ENCODE data around the gene ANKFY1.
"Not testable (repeated sequence)": the region's sequence is repeated elsewhere in the genome, so short reads cannot be mapped to it uniquely, and the experiment has no call there.

The ANKFY1 gene

DNA sequence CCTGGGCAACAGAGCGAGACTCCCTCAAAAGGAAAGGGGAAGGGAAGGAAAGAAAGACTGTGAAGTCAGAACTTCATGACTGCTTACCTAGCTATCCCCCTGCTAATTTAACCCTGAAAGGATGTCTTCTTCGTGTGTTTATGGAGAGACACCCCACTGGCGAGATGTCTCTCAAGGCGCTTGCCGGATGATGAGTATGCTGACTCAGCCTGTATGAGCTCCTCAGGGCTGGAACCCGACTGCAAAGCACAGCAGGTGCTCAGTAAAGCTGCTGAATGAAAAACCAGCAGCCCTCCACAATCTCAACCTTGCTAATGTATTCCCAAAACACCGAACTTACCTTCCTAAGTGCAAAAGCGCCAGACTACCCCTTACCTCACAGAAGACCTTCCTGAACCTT is 2.3 kb downstream of the ANKFY1 start:
- no peak for DNase-seq (ENCODE audit: low read depth)

DNA sequence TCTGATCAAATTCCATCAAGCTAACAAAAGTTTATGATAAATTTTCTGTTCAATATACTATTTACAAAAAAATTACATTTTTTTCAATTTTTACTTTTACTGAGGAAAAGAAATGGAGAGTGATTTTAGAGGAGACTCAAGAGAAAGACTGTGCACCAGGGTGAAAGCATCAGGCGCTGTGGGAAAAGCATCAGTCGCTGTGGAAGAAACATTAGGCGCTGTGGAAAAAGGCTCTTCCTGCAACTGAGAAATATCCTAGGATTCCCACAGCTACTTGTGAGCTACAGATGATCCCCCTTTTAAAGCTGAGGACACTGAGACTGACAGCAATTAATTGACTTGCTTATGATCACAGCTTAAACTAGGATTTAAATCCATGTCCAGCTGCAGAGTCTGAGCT is 4.9 kb downstream of the ANKFY1 start:
- no peak for DNase-seq (ENCODE audit: low read depth)

DNA sequence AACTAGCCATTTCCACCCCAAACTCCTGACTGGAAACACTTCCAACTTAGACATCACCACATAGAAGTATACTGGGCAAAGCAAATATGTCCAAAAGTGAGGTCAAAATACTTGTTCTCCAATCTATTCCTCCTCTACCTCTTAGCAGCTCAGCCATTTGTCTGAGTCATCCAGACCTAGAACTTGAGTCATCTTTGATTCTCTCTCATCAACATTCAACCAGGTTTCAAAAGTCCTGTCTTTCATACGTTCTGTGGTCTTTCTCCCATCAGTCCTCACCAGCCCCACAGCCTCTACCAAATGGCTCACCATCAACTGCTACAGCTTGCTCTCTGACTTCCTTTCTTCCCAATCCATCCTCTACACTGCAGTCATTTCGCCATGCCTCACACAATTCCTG is 6.8 kb downstream of the ANKFY1 start:
- no peak for DNase-seq (ENCODE audit: low read depth)

DNA sequence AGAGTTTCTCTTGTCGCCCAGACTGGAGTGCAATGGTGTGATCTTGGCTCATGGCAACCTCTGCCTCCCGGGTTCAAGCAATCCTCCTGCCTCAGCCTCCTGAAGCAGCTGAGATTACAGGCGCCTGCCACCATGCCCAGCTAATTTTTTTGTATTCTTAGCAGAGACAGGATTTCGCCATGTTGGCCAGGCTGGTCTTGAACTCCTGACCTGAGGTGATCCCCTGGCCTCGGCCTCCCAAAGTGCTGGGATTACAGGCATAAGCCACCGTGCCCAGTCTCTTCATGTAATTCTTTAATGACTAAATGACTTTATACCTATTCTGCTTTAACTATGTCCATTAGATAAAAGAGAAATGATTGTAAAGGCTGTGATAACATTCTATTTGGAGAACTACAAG is 8.5 kb downstream of the ANKFY1 start:
- DNase-seq (ENCODE audit: low read depth): not testable (repeated sequence)

- no peak for DNase-seq (ENCODE audit: low read depth)
Observed at GRCh38 chr17:4250887-4251286, 12.9 kb downstream of the ANKFY1 start.

GRCh38 chr17:4249452-4250029 is 14.2 kb downstream of the ANKFY1 start:
- no peak for DNase-seq (ENCODE audit: low read depth)

GRCh38 chr17:4248504-4249277 is 15.1 kb downstream of the ANKFY1 start:
- DNase-seq (ENCODE audit: low read depth): no peak

DNA sequence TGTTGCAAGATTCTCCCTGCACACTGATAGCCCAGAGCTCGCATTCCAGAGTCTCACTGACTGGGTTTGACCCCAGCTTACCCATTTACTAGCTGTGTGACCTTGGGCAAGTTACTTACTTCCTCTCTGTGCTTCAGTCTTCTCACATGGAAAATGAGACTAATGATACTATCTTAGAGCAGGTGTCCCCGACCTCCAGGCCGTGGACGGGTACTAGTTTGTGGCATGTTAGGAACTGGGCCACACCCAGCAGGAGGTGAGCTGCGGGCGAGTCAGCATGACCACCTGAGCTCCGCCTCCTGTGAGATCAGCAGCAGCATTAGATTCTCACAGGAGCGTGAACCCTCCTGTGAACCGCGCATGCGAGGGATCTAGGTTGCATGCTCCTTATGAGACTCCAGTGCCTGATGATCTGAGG is 15.8 kb downstream of the ANKFY1 start:
- no peak for DNase-seq (ENCODE audit: low read depth)

DNA sequence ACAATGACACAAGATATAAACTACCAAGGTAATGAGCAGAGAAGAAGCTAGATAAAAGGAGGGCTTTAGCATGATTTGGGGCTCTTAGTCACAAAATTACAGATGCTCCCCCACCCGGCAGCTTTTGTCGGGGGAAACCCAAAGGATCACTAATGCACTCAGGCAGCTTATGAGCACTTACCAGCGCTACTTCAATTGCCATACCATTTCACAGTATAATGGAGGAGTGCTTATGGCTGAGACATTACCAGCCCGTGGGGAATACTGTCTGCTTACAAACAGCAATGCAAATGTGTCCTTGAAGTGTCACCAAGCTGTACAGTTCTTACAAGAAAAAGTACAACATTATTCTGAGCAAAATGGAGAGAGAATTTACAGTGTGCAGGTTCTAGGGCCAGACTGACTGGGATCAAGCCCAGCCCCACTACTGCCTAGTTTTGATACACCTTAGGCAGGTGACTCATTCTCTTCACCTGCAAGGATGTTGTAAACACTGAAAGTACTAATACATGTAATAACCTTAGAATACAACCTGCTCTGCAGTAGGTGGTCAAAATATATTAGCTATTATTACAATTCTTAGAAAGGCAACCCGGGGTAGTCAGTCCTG is 16.3 kb downstream of the ANKFY1 start:
- no peak for DNase-seq (ENCODE audit: low read depth)

- no peak for DNase-seq (ENCODE audit: low read depth)
Observed at GRCh38 chr17:4246674-4247073, 17.1 kb downstream of the ANKFY1 start.

DNA sequence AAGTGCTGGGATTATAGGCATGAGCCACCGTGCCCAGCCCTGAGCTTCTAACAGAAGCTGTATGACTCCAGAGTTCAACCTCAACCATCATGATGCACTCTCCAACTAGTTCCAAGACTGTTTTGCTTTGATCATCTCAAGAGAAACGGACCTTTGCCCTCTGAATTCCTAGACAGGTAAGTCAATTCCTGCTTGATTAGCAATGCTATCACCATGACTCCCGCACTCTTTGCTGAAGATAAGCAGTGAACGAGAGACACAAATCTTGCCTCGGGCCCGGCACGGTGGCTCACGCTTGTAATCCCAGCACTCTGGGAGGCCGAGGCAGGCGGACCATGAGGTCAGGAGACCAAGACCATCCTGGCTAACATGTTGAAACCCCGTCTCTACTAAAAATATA is 22.2 kb downstream of the ANKFY1 start:
- no peak for DNase-seq (ENCODE audit: low read depth)

GRCh38 chr17:4236456-4236855 is 27.3 kb downstream of the ANKFY1 start:
- no peak for DNase-seq (ENCODE audit: low read depth)

GRCh38 chr17:4235372-4236279 is 28.2 kb downstream of the ANKFY1 start:
- no peak for DNase-seq (ENCODE audit: low read depth)

GRCh38 chr17:4234401-4234800 is 29.4 kb downstream of the ANKFY1 start:
- no peak for DNase-seq (ENCODE audit: low read depth)

DNA sequence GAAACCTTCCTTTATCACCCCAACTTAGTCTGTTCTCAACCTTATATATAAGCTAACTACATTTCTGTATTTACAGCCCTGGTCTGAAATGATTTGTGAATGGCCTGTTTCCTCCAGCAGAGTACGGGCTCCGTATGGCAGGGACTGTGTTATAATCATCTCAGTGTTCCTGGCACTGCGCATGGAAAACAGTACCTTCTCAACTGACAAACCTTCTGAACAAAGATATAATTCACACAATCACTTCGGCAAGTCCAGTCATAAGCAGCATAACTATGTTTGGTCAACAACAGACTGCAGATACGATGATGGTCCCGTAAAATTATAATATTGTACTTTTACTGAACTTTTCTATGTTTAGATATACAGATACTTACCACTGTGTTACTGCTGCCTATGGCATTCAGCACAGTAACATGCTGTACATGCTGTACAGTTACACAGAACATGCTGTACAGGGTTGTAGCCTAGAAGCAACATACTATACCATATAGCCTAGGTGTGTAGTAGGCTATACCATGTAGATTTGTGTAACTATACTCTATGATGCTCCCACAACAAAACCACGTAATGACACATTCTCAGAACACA is 30.0 kb downstream of the ANKFY1 start:
- DNase-seq (ENCODE audit: low read depth): no peak

GRCh38 chr17:4232168-4232813 is 31.5 kb downstream of the ANKFY1 start:
- no peak for DNase-seq (ENCODE audit: low read depth)

GRCh38 chr17:4229627-4230541 is 33.9 kb downstream of the ANKFY1 start:
- no peak for DNase-seq (ENCODE audit: low read depth)

DNA sequence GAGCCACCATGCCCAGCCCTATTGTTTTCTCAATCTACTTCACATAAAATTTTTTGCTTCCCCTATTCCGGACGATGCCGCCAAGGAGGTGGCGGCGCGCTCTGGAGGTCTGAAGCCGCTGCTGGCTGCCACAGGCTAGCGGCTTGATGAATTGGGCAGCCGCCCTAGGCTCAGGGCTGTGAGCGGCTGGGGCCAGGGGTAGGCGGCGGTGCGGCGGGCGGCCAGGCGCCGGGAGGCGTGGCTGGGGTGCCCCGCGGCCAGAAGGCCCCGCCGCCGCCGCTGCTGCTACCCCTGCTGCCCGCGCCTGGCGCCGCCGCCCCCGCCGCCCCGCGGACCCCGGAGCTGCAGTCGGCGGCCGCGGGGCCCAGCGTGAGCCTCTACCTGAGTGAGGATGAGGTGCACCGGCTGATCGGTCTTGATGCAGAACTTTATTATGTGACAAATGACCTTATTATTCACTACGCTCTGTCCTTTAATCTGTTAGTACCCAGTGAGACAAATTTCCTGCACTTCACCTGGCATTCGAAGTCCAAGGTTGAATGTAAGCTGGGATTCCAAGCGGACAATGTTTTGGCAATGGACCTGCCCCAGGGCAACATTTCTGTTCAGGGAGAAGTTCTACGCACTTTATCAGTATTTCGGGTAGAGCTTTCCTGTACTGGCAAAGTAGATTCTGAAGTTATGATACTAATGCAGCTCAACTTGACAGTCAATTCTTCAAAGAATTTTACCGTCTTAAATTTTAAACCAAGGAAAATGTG is 41.7 kb downstream of the ANKFY1 start:
- no peak for DNase-seq (ENCODE audit: low read depth)

GRCh38 chr17:4221163-4221562 is 42.6 kb downstream of the ANKFY1 start:
- no peak for DNase-seq (ENCODE audit: low read depth)

DNA sequence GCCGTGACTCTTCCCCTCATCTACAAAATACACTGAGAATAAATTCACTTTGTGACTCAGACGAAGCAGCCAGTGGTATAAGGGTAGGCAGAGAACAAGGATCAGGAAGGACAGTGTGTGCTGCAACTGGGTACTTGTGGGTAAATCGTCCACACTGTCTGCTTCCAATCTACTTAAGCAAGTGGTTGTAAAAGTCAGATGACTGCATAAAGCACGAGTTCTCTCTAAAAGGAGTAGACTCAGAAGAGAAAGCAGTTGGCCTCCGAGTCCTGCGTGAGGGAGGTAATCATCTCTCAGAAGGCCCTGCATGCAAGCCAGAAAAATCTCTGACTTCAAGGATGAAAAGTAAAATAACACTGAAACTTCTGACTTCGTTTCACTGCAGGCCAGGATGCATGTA is 43.1 kb downstream of the ANKFY1 start:
- no peak for DNase-seq (ENCODE audit: low read depth)

All from stimulated activated CD8-positive, alpha-beta memory T cell treated with anti-CD3 and anti-CD28 coated beads, Interleukin-7, amount 100 ng/mL, for 24 hours (primary cell).